ENCODE measurements around the gene PIN1.

PIN1 gene

GRCh38 chr19:9891609-9892373 lies 56.7 kb downstream of the PIN1 start:
- no peak for DNase-seq
